ENCODE results near the gene CCBE1.

GRCh38 chr18:59643740-59644139 is 53.5 kb downstream of the CCBE1 start:
- TF ChIP-seq CTCF (IDR thresholded peaks at IDR 0.05; ENCODE audit: insufficient read depth, low read length, poor library complexity, severe bottlenecking) (no peak), EZH2phosphoT487 (conservative IDR thresholded peaks at IDR 0.05; ENCODE audit: low read length) (no peak)

All from SU-DHL-6 (cell line).